Activated CD4-positive, alpha-beta T cell treated with anti-CD3 and anti-CD28 coated beads for 36 hours (primary cell): ENCODE measurements around the gene ATP10B. TPM values are rescaled to one million over a fixed set of nuclear protein-coding genes. Genes with fewer than 3 reads are reported as not detected.

Source experiments
- ATAC-seq: fragments of 200-7000 bp; cut with Tn5 transposase; one replicate; pipeline ENCODE4 v1.10.0; 2021; ENCODE audit warnings: mild to moderate bottlenecking, moderate library complexity
- CTCF ChIA-PET: fragments of 350-600 bp; sonication (Branson Sonifier 250); formaldehyde crosslinking; loops from one replicate; lab custom pipeline; 2021; ENCODE audit warnings: antibody characterized with exemption; lab: Charles Lee
- POLR2A ChIA-PET: fragments of 350-600 bp; sonication (Branson Sonifier 250); formaldehyde crosslinking; loops from one replicate; lab custom pipeline; 2021; ENCODE audit warnings: antibody characterized with exemption, inconsistent platforms; lab: Charles Lee
- DNase-seq: peaks from one replicate; pipeline ENCODE4 v3.0.0-alpha.2; 2020
- H3K27ac Mint-ChIP-seq: one replicate; pipeline ENCODE4 v1.8.0; 2021; ENCODE audit warnings: mixed read lengths
- H3K27me3 Mint-ChIP-seq: one replicate; pipeline ENCODE4 v1.8.0; 2021; ENCODE audit warnings: mixed read lengths
- H3K36me3 Mint-ChIP-seq: one replicate; pipeline ENCODE4 v1.8.0; 2021; ENCODE audit warnings: low read depth, mixed read lengths
- H3K4me1 Mint-ChIP-seq: one replicate; pipeline ENCODE4 v1.8.0; 2021; ENCODE audit warnings: mixed read lengths
- H3K4me3 Mint-ChIP-seq: one replicate; pipeline ENCODE4 v1.8.0; 2021; ENCODE audit warnings: mild to moderate bottlenecking, moderate library complexity, mixed read lengths
- H3K9me3 Mint-ChIP-seq: one replicate; pipeline ENCODE4 v1.8.0; 2021; ENCODE audit warnings: low read depth, mixed read lengths
- intact Hi-C, 2 experiments: fragments of 100-400 bp; cut with DNase I in 1 of 2; cut with micrococcal nuclease in 1 of 2; formaldehyde crosslinking; loops; one replicate each; pipeline versions ENCODE4 v1.14.2 to v1.15.1; 2022 to 2024; cut with DNase I, micrococcal nuclease
- total RNA-seq, 2 experiments: library from RNA; stranded (reverse); gene quantifications; one replicate each; pipeline ENCODE4 v1.2.3, GENCODE V29; 2021

The ATP10B gene
- total RNA-seq, 2 experiments from 2014 or later: not detected

- Mint-ChIP-seq H3K36me3 (peaks cover 6% of the 10 kb centered on the region), H3K27ac (no peak overlapping the region), H3K9me3 (peaks cover 9% of the 10 kb centered on the region), H3K4me1 (peaks cover 36% of the 10 kb centered on the region), H3K4me3 (no peak overlapping the region), H3K27me3 (peaks cover 5% of the 10 kb centered on the region)
- intact Hi-C loops: no loop called here
- ChIA-PET CTCF (interaction anchor here (1.8 kb wide), 1 partner anchor 105 kb away, joined by 9 read pairs; no protein-coding TSS in a partner anchor), POLR2A (no interaction called here)
- no peak for DNase-seq
- no peak for ATAC-seq
Measured at GRCh38 chr5:160542840-160543239, 309.2 kb downstream of the ATP10B start.

GRCh38 chr5:160542281-160542680 is 309.7 kb downstream of the ATP10B start:
- peaks cover 6% of the 10 kb centered on the region for H3K36me3 Mint-ChIP-seq
- no peak for DNase-seq
- no peak overlapping the region for H3K4me3 Mint-ChIP-seq
- ATAC-seq: no peak
- peaks cover 9% of the 10 kb centered on the region for H3K9me3 Mint-ChIP-seq
- H3K27me3 Mint-ChIP-seq: peaks cover 7% of the 10 kb centered on the region
- POLR2A ChIA-PET: no interaction called here
- peaks cover 34% of the 10 kb centered on the region for H3K4me1 Mint-ChIP-seq
- H3K27ac Mint-ChIP-seq: no peak overlapping the region
- intact Hi-C loops: no loop called here
- CTCF ChIA-PET: interaction anchor here (1.8 kb wide), 1 partner anchor 104 kb away, joined by 9 read pairs; no protein-coding TSS in a partner anchor

GRCh38 chr5:160539431-160539830 is 312.6 kb downstream of the ATP10B start:
- no peak overlapping the region for H3K27ac Mint-ChIP-seq
- DNase-seq (peak; percentile 82), ATAC-seq (peak; percentile 95)
- ChIA-PET CTCF (interaction anchor here (0.9 to 2.1 kb wide), 4 partner anchors 32 to 101 kb away, joined by 3 to 15 read pairs (median 5); no protein-coding TSS in a partner anchor), POLR2A (interaction anchor here (0.7 to 1.0 kb wide), 2 partner anchors 69 to 118 kb away, joined by 3 to 6 read pairs; partner anchors contain the start of gene PTTG1)
- intact Hi-C loops: loop anchor here (1.0 to 2.0 kb wide), 3 partner anchors 32 to 1083 kb away; no protein-coding TSS in a partner anchor
- H3K4me1 Mint-ChIP-seq: peaks cover 25% of the 10 kb centered on the region
- peaks cover 3% of the 10 kb centered on the region for H3K27me3 Mint-ChIP-seq
- H3K9me3 Mint-ChIP-seq: no peaks in the 10 kb centered on the region
- no peak overlapping the region for H3K4me3 Mint-ChIP-seq
- no peaks in the 10 kb centered on the region for H3K36me3 Mint-ChIP-seq

DNA sequence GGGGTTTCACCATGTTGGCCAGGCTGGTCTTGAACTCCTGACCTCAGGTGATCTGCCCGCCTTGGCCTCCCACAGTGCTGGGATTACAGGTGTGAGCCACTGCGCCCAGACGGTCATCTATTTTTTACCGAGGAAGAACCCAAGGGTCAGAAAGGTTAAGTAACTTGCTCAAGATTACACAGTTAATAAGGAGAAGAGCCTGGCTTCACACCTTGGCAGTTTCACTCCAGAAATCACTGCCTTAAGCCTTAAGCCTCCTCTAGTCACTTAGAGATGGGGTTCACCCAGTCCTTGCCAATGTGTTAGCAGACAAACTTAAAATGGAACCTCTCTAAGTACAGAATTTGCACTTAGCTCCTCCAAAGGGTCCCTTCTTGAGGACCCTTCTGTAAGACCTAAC is 314.1 kb downstream of the ATP10B start:
- POLR2A ChIA-PET: no interaction called here
- ATAC-seq: no peak
- DNase-seq: peak; percentile 13

DNA sequence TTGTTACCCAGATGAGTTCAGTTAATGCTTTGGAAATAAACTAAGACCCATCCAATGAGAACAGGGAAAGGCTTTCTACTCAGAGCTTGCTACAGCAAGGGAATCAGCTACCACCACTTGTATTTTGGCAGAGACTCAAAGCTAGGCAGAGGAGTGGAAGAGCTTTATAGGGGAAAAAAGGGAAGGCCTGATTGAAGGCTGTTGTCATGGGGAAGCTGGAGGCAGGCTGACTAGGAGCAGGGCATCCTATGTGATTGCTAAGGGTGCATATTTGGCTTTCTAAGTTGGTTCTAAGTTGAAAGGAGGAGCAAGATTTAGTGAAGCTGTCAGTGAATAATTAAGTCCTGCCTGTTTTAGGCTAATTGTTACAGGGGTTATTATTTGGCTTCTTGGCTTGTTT is 314.9 kb downstream of the ATP10B start:
- peaks cover 2% of the 10 kb centered on the region for H3K27me3 Mint-ChIP-seq
- ATAC-seq (no peak), DNase-seq (no peak)
- H3K27ac Mint-ChIP-seq: no peak overlapping the region
- H3K9me3 Mint-ChIP-seq: no peaks in the 10 kb centered on the region
- no peak overlapping the region for H3K4me3 Mint-ChIP-seq
- intact Hi-C loops: no loop called here
- ChIA-PET POLR2A (interaction anchor here (0.6 kb wide), 1 partner anchor 72 kb away, joined by 6 read pairs; no protein-coding TSS in a partner anchor), CTCF (interaction anchor here (0.6 to 1.2 kb wide), 2 partner anchors 27 to 102 kb away, joined by 3 to 6 read pairs; no protein-coding TSS in a partner anchor)
- H3K36me3 Mint-ChIP-seq: no peaks in the 10 kb centered on the region
- peaks cover 7% of the 10 kb centered on the region for H3K4me1 Mint-ChIP-seq

More for the DNA sequence above, 314.1 kb downstream of the ATP10B start:
- CTCF ChIA-PET: interaction anchor here (0.6 kb wide), 1 partner anchor 63 kb away, joined by 3 read pairs; no protein-coding TSS in a partner anchor
- Mint-ChIP-seq H3K27me3 (peaks cover 3% of the 10 kb centered on the region), H3K27ac (no peak overlapping the region), H3K9me3 (no peaks in the 10 kb centered on the region), H3K4me3 (no peak overlapping the region), H3K36me3 (no peaks in the 10 kb centered on the region), H3K4me1 (peaks cover 14% of the 10 kb centered on the region)
- intact Hi-C loops: loop anchor here in 1 of 2 experiments (2.0 kb wide), 1 partner anchor 1081 kb away; no protein-coding TSS in a partner anchor

DNA sequence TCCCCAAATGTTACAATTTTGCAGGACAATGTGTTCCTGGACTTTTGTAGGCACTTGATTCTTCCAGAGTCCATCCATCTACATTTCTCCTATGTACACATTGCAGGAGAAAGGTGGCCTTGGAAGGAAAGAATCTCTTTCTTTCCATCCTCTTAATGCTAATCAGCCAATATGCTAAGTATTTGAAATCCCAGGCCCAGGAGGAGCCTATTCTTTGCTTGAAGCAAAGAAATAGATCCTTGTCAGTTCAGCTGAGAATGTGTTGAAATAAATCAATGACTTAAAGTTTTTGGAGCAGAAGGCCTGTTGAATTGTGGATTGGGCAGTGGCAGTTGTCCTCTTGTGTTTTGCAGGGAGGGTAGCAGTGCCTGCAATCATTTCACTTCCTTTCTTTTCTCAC is 317.1 kb downstream of the ATP10B start:
- Mint-ChIP-seq H3K4me1 (peaks cover 6% of the 10 kb centered on the region), H3K27ac (no peak overlapping the region), H3K36me3 (no peaks in the 10 kb centered on the region), H3K27me3 (peaks cover 2% of the 10 kb centered on the region), H3K9me3 (no peaks in the 10 kb centered on the region), H3K4me3 (no peak overlapping the region)
- ATAC-seq (no peak), DNase-seq (no peak)
- CTCF ChIA-PET: no interaction called here
- POLR2A ChIA-PET: no interaction called here
- intact Hi-C loops: no loop called here

DNA sequence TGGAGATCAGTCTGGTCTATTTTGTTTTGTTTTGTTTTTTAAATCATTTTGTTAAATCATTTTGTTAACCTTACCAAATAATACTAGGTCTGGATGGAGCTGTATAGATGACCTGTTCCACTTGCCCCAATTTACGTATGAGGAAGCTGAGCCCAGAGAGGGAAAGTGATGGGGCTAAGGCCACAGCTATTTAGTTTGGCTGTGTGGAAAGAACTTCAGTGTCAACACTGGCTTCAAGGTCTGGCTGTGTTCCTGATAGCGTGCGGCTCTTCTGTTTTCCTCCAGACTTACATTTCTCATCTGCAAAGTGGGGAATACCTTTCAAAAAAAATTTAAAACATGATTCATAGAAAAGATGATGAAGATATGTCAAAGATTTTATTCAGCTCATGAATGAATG is 317.9 kb downstream of the ATP10B start:
- Mint-ChIP-seq H3K27me3 (peaks cover 2% of the 10 kb centered on the region), H3K4me1 (peaks cover 6% of the 10 kb centered on the region), H3K9me3 (no peaks in the 10 kb centered on the region), H3K36me3 (no peaks in the 10 kb centered on the region), H3K27ac (no peak overlapping the region), H3K4me3 (no peak overlapping the region)
- DNase-seq: no peak
- intact Hi-C loops: no loop called here
- ATAC-seq: no peak
- POLR2A ChIA-PET: no interaction called here
- CTCF ChIA-PET: interaction anchor here (0.8 to 1.0 kb wide), 2 partner anchors 9 to 96 kb away, joined by 3 to 4 read pairs; no protein-coding TSS in a partner anchor

GRCh38 chr5:160525471-160526261 is 326.3 kb downstream of the ATP10B start:
- ChIA-PET CTCF (interaction anchor here (0.9 to 2.7 kb wide), 5 partner anchors 8 to 86 kb away, joined by 3 to 9 read pairs (median 3); no protein-coding TSS in a partner anchor), POLR2A (no interaction called here)
- DNase-seq: no peak
- H3K9me3 Mint-ChIP-seq: no peaks in the 10 kb centered on the region
- intact Hi-C loops: no loop called here
- H3K4me3 Mint-ChIP-seq: no peak overlapping the region
- no peaks in the 10 kb centered on the region for H3K36me3 Mint-ChIP-seq
- H3K4me1 Mint-ChIP-seq: no peaks in the 10 kb centered on the region
- H3K27ac Mint-ChIP-seq: no peak overlapping the region
- ATAC-seq: no peak
- peaks cover 7% of the 10 kb centered on the region for H3K27me3 Mint-ChIP-seq

GRCh38 chr5:160524827-160525226 is 327.2 kb downstream of the ATP10B start:
- ChIA-PET CTCF (interaction anchor here (0.9 to 2.7 kb wide), 2 partner anchors 11 to 17 kb away, joined by 3 to 9 read pairs; no protein-coding TSS in a partner anchor), POLR2A (no interaction called here)
- no peak overlapping the region for H3K27ac Mint-ChIP-seq
- H3K4me1 Mint-ChIP-seq: no peaks in the 10 kb centered on the region
- H3K9me3 Mint-ChIP-seq: no peaks in the 10 kb centered on the region
- ATAC-seq: no peak
- H3K4me3 Mint-ChIP-seq: no peak overlapping the region
- intact Hi-C loops: no loop called here
- peaks cover 7% of the 10 kb centered on the region for H3K27me3 Mint-ChIP-seq
- no peak for DNase-seq
- H3K36me3 Mint-ChIP-seq: no peaks in the 10 kb centered on the region

DNA sequence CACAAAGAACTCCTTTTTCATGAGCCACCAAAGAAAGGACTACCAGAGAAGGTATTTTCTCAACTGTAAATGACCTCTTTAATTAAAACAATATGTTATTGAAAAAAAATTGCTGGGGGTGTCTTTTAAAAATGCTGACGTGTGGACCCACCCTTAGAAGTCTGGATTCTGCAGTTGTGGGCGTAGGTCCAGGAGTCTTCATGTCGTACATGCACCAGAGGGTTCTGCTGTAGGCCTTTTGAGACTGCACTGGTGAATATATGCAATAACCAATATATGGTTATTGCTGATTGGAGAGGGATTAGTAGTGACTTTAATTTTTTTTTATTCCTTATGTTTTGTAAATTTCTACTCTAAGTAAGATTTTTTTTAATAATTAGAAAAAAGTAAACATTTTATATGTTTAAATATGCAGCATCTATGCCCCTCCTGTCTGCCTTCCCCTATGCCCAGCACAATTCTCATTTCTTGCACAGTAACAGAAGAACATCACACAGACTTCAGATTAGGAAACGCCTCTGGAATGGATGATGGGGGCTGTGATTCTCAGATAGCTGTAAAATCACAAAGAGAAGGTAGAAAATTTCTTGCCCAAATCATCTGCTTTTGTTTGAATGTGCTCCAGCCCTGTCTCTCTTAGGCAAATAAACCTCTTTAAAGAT is 328.4 kb downstream of the ATP10B start:
- POLR2A ChIA-PET: no interaction called here
- Mint-ChIP-seq H3K4me3 (no peak overlapping the region), H3K4me1 (no peaks in the 10 kb centered on the region), H3K36me3 (no peaks in the 10 kb centered on the region), H3K9me3 (no peaks in the 10 kb centered on the region), H3K27ac (no peak overlapping the region), H3K27me3 (peaks cover 7% of the 10 kb centered on the region)
- CTCF ChIA-PET: no interaction called here
- intact Hi-C loops: no loop called here
- ATAC-seq (no peak), DNase-seq (no peak)

DNA sequence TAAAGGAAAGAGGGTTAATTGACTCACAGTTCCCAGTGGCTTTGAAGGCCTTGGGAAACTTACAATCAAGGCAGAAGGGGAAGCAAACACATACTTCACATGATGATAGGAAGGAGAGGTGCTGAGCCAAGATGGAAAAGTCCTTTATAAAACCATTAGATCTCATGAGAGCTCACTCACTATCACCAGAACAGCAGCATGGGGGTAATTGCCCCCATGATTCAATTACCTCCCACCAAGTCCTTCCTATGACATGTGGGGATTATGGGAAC is 330.7 kb downstream of the ATP10B start:
- Mint-ChIP-seq H3K36me3 (no peaks in the 10 kb centered on the region), H3K27me3 (no peaks in the 10 kb centered on the region), H3K4me1 (no peaks in the 10 kb centered on the region), H3K9me3 (no peaks in the 10 kb centered on the region), H3K4me3 (no peak overlapping the region), H3K27ac (no peak overlapping the region)
- intact Hi-C loops: no loop called here
- ChIA-PET CTCF (no interaction called here), POLR2A (no interaction called here)
- no peak for ATAC-seq
- no peak for DNase-seq
